DMS79 treated with DMSO at 0.1 percent for 48 hours (cell line): Measurements from ENCODE around the gene KNDC1.
"Not testable (repeated sequence)": the region's sequence is repeated elsewhere in the genome, so short reads cannot be mapped to it uniquely, and the experiment has no call there.

ENCODE experiments used
- DNase-seq: peaks from one replicate; lab custom pipeline; 2025; lab: John Stamatoyannopoulos, UW

The KNDC1 gene, protein sequence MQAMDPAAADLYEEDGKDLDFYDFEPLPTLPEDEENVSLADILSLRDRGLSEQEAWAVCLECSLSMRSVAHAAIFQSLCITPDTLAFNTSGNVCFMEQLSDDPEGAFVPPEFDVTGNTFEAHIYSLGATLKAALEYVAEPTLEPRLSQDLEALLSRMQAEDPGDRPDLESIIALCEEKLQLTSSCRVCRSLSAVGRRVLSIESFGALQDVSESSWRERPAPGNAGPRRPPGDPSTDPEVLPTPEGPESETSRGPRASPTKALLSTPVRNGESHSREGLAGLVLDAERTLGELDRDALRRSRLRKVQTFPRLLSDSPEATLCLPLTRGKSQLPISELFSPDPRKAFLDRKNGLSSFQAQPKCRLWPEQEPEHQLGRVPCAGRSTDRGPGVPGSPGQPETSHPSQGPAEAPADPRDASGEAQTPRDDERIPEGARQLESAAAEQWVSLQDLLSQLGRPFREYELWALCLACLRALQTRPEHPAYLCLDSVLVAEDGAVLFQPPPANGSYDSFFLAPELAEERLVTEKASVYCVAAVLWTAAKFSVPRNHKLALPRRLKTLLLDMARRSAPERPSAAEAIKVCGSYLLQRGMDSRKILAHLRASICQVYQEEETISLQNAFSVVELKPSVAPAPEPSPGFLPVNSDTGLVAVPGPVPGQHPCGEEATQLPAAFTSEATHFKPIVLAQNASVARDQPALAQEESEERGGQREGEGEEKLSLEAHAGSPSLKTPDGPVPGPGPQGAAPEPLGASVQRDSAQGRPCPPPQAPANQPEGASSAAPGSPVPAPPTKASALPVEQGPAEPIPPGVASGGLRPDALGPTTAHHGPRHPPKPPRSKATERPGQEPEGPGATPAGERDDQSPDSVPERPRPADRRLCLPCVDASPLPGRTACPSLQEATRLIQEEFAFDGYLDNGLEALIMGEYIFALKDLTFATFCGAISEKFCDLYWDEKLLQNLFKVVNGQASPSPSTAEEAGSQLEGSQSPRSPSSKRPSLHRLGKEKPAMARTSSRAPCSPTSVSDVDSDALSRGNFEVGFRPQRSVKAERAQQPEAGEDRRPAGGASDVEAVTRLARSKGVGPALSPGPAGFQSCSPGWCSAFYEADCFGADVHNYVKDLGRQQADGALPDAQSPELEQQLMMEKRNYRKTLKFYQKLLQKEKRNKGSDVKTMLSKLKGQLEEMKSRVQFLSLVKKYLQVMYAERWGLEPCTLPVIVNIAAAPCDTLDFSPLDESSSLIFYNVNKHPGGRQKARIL (N-terminal part only)

DNA sequence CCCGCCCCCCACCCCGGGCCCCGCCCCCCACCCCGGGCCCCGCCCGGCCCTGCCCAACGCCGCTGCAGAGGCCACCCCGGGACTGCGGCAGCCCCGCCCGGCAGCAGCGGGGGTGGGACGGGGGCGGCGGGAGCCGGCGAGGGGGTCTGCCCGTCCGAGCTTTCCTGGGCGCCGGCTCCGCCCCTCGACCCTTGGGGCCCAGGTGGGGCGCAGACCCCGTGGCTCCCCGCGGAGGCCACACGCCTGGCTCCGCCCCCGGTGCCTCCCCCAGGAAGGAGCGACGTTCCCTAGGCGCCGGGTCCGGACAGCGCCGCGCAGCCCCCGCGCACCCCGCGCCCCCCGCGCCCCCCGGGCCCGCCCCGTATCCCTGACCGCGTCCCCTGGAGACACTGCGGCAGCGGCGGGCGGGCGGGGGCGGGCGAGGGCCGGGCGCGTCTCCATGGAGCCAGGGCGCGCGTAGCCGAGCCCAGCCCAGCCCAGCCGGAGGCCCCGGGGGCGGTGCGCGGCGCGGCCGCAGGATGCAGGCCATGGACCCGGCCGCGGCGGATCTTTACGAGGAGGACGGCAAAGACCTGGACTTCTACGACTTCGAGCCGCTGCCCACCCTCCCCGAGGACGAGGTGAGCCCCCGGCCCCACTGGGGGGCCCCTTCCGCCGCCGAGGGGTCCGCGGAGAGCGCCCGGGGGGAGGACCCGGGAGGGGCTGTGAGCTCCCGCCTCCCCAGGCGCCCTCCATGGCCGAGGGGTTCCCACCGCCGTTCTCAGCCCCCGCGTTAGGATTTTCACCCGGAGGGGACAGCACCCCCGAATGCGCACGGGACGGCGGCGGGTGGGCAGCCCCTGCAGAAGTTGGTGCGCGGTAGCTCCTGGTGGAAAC lies at the start of gene KNDC1:
KNDC1 (plus strand) TSS at position 270 of the 876 bp plus-strand sequence; CDS start at position 519, 249 bp downstream.
- DNase-seq, result no peak

DNA sequence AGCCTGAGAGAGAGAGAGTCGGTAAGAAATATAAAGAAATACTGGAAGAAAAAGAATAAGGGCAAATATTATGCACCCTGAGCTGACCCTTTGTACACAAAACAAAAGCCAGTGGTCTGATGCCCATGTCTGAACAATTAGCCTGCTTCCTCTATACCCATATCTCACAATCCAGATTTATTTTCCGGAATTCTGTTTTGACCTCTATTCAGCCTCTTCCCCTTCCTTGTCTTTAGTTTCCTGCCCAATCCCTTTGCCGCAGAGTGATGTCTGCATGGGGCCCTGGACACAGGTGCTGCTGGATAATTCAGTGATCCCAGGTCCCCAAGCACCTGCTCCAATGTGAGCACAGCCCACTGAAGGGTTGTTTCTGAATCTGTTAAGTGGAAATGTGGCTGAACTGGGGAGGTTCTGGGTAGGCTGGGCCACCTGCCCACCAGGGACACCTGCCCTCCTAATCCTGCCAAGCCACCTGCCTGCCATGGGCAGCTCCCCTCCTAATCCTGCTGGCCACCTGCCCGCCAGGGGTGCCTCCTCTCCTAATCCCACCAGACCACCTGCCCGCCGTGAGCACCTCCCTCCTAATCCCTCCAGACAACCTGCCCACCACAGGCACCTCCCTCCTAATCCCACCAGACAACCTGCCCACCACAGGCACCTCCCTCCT lies 49.3 kb upstream of the KNDC1 start:
- no peak for DNase-seq

DNA sequence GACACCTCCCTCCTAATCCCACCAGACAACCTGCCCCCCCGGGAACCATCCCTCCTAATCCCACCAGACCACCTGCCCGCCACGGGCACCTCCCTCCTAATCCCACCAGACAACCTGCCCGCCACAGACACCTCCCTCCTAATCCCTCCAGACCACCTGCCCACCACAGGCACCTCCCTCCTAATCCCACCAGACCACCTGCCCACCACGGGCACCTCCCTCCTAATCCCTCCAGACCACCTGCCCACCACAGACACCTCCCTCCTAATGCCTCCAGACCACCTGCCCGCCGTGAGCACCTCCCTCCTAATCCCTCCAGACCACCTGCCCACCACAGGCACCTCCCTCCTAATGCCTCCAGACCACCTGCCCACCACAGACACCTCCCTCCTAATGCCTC lies 48.4 kb upstream of the KNDC1 start:
- DNase-seq, result not testable (repeated sequence)

DNA sequence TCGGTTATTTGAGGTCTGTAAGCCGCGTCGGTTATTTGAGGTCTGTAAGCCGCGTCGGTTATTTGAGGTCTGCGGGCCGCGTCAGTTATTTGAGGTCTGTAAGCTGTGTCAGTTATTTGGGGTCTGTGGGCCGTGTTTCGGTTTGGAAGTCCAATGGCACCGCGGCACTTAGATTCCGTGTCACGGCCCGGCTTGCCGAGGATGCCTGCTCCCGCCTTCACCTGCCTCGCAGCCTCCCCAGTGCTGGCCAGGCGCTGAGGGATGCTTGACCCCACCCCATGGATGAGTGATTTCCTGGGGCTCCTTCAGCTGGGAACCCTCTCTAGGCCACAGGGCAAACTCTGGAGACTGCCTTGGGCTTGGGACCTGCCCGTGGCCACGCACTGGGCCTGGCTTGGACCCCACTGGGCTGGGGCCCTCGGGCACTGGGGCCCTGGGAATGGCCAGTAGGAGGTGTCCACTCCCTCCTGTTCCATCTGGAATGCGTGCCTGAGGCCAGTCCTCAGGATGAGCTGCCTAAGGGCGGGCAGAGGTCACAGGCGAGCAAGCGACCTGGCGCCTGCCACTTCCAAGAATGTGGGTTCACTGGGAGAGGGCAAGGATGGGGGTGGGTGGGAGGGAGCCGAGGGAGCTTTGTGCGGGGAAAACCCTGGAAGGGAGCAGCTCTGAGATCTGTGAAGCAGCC lies 46.7 kb upstream of the KNDC1 start:
- DNase-seq, result no peak

DNA sequence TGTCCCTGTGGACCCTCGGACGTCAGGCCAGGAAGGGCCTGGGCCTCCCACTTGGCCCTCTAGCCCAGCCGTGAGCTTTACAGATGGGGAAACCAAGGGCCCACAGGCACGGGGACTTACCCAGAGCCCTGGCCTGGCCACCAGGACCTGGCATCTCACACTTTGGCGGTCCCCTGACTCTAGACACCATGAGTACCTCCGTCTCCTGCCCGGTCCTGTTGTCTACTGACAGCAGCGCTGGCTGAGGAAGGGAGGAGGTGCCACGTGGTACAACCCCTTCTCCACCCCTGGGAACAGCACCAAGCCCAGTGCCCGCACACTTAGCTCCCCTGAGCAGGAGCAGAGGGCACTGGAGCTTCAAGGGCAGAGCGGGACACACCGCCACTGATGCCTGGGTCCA lies 46.2 kb upstream of the KNDC1 start:
- DNase-seq, result no peak

DNA sequence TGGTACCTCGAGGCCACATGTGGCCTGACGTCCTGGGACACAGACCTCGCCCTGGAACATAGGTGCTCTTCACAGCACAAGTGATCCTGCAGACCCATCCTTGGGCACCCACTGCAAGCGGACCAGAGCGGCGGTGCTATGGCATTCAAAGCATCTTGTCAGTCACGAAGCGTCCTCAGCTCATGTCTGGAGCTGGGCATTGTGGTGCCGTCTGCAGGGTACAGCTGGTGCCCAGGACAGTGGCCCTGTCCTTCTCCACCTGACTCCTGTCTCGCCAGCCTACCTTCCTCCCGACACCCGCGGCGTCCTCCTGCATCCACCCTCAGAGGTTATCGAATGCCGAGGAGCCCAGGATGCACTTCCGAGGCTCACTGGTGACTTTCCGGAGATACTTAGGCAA lies 45.8 kb upstream of the KNDC1 start:
- DNase-seq, result no peak

DNA sequence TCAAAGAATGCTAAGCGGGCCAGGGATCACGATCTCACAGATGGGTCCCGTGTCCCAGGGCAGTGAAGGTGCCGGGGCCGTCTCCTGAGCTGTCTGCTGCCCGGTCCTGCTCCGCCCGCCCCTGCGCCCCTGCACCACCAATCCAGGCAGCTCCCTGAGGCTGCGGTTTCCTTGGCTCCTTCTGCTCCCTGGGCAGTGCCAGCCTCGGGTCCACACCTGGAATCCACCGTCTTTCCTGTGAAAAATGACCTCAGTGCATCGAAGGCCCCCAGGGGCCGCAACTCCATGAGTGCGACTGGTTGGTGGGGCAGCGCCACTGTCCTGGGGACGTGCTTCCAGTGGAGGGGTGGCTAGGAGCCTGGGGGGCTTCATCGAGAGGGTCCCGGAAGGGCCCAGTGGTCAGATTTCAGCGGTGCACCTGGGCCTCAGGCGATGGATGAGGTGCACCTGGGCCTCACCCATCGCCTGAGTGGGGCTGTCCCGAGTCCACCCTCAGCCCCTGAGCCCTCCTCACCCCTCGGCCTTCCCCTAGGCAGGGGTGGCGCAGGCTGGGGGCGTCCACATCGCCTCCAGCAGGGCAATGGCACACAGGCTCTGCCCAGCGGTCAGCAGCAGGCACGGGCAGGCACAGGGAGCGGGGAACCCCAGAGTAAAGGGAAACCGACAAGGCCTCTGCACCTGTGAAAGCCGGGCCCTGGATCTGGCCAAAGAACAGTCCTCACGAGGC lies 45.1 kb upstream of the KNDC1 start:
- no peak for DNase-seq

DNA sequence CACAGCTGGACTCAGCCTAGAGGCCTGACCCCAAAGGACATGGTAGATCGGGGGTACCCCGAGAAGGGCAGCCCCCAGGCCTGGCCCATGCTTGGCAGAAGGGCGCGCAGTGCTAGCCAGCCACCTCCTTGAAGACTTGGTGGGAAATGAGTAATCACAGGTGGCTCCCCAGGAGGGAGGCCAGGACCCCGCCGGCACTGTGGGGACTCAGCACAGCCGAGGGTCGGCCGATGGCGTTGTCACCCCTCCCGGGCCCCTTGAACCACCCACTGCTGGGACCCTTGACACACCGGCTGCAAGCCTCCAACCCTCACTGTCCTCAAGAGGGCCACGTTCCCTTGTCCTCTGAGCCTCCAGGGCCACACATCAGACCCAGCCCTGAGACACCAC lies 44.6 kb upstream of the KNDC1 start:
- no peak for DNase-seq

DNA sequence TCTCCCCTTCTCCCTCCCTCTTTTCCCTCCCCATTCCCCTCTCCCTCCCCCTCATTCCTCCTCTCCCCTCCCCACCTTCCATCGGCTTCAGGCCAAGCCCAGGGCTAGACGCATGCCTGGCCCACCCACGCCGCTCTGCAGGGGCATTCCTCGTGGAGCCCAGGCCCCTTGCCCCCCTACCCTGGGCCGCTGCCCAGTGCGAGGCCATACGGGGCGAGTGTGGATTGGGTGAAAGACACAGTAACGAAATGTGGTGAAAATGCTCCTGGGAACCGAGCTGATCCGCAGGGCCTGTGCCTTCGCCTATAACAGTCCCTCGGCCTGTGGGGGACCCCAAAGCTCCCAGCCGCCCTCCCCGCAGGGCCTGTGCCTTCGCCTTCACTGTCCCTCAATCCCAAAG lies 44.0 kb upstream of the KNDC1 start:
- no peak for DNase-seq

DNA sequence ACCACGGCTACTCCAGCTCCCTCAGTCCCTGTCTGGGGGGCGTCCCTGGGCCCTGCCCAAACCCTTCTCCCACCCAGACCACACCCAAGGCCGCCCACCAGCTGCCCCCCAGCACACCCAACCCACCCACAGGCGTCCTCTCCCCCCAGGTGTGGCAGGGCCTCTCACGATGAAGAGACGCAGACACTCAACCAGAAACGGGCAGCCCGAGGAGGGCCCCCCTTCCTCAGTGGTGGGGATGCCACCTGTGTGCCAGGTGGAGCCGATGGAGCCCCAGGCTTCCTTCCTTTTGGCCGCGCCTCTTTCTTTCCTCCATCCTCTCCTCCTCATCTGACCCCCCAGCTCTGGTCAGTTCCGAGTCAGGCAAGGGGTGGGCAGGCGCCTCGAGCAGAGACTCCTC lies 43.6 kb upstream of the KNDC1 start:
- DNase-seq, result no peak

DNA sequence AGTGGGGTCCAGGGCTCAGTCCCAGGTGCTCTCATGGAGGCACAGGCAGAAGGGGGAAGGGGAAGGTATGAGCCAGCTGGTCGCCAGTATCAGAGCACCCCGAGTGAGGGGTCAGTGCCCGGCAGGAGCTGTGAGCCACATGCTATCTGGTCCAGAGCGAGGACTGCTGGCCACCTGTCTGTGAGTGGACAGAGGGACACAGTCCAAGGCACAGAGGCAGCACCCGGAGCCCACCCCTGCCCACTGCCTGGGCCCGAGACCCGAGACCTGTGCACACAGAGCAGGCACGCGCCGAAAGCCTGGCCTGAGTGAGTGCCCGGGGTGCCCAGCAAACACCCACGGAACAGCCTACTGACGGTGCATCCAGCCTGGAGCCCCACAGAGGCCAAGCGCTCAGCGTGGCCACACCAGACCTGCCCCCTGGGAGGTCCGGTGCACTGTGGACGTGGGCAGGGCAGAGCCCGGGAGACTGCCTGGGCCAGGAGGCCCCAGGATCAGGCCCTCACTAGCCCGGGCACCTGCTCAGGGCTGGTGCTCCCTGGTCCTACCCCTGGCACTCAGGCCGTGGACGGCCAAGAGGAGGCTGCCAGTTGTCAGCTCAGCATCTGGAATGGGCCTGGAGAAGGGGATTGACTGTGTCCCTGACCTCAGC lies 42.9 kb upstream of the KNDC1 start:
- no peak for DNase-seq

DNA sequence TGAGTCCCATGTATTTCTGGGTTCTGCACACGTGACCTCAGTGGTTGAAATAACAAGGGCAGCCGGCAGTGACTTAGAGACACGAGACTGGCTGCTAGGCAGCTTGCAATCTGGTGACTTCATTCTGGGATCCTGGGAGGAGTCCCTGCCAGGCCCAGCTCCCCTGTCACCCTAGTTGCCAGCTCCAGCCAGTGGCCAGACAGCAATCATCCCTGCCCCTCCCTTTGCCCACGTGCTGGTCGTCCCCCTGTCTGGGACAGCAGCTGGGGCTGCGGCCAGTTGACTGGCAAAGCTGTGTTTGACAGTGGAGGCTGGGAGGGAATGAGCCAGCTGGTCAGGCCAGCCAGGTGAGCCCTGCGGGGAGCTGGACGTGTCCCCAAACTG lies 42.3 kb upstream of the KNDC1 start:
- no peak for DNase-seq

DNA sequence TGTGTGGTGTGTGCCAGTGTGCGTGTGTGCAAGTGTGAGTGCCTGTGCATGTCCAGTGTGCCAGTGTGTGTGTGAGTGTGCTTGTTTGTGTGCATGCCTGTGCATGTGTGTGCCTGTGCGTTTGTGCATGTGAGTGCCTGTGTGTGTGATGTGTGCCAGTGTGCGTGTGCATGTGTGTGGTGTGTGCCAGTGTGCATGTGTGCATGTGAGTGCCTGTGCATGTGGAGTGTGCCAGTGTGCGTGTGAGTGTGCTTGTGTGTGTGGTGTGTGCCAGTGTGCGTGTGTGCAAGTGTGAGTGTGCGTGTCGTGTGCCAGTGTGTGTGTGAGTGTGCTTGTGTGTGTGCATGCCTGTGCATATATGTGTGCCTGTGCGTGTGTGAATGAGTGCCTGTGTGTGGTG lies 38.5 kb upstream of the KNDC1 start:
- DNase-seq, result no peak

DNA sequence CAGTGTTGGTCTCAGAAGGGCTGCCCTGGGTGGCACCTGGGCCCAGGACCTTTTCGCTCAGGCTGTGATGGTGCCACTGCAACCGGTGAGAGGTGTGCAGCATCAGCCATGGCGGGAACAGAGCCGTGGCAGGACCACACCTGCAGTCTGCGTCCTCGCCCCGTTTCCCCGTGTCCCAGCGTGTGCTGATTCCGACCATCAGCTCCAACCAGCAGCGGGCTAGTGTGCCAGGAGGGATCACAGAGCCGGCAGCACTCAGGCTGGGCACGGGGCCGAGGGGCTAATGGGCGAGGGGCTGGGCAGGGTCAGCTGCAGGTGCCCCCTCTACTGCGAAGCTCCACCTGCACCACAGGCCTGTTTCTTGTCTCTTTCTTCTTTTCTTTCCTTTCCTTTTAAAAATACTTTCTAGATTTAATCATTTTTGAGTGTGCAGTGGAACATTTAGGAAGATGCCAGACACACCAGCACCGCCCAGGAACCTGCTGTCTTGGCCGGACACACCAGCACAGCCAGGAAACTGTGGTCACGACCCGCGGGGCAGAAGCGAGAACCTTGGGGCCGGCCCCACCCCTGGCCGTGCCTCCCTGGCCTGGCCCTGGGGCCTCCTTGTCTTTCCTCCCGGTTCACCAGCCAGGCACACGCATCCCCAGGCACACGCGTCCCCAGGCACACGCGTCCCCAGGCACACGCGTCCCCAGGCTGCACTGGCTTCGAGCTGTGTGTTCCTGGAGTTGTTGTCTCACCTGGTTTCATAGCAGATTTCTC lies 37.7 kb upstream of the KNDC1 start:
- DNase-seq, result no peak

DNA sequence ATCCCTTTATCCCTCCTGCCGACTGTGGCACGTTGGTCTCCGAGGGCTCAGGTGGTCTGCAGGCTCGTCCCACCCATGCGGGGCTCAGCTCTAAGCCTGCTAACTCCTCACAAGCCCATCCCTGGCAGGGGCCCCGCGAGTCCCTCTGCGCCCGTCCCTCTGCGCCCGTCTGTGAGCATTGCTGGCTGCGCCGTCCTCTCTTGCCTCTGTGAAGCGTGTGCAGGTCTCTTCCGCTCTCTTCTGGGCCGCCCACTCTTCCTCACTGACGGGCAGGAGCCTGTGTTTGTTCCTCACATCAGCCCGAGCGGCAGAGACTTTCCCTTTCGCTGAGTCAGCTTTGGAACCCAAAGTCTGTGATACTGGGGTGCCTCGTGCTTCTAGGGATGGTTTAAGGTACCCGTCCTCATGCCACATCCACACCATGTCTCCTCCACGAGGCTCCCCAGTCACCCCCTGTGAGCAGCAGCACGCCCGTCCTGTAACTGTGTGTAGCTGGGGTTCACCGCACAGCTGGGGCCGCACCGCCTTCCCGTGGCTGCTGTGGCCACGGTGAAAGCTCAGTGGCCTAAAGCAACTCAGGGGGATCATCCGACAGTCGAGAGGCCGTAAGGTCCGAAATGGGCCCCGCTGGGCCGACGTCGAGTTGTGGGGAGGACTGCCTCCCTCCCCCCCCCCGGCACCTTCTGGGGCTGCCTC lies 36.8 kb upstream of the KNDC1 start:
- no peak for DNase-seq

DNA sequence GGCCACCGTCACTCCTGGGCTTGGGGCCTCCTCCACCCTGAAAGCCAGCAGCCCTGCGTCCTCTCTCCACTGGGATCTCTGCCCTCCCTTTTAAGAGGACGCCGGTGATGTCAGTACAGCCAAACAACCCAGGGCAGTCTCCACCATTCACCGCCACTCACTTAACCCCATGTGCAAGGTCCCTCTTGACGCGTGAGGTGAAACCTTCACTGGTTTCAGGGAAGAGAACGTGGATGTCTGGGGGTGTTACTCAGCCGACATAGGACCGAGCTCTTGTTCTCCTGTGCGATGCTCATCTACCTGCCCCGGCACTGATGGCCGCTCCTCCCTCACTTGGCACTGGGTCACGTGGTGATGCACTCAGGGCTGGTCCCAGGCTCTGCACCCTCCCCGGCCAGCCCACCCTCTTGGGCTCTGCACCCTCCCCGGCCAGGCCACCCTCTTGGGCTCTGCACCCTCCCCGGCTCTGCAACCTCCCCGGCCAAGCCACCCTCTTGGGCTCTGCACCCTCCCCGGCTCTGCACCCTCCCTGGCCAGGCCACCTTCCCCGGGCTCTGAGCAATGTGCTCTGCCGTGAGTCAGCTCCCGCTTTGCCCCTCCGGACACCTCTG lies 36.2 kb upstream of the KNDC1 start:
- no peak for DNase-seq
